Thoracic aorta (tissue), 2 donors: ENCODE data around the gene ACOT7. TPM values are rescaled to one million over a fixed set of nuclear protein-coding genes. Genes with fewer than 3 reads are reported as not detected.
"Not testable (repeated sequence)": the region's sequence is repeated elsewhere in the genome, so short reads cannot be mapped to it uniquely, and the experiment has no call there.

ENCODE experiments used
- ATAC-seq: fragments of 150-250 bp; one replicate; pipeline ENCODE4 v1.8.0; 2017; ENCODE audit warnings: low read depth; ENCODE audit not compliant: insufficient number of reproducible peaks, low FRiP score
- DNase-seq: peaks from one replicate; pipeline ENCODE4 v3.0.0-alpha.2; 2020; ENCODE audit warnings: low spot score
- H3K27ac ChIP-seq, 2 donors: fragments of 200-600 bp; sonication (generic); 1 replicate in 1 of 2; 2 replicates in 1 of 2; pipeline ENCODE4 v1.5.1; 2016; ENCODE audit warnings: mild to moderate bottlenecking in 2 of 2, moderate library complexity in 2 of 2
- H3K27me3 ChIP-seq: fragments of 200-600 bp; sonication (generic); replicated peaks from 2 replicates; pipeline ENCODE4 v1.6.0; 2016; ENCODE audit warnings: mild to moderate bottlenecking; ENCODE audit not compliant: insufficient read depth
- H3K36me3 ChIP-seq: fragments of 200-600 bp; sonication (generic); one replicate; pipeline ENCODE4 v1.5.1; 2016
- H3K4me1 ChIP-seq, 2 donors: fragments of 200-600 bp; sonication (generic); 1 replicate in 1 of 2; 2 replicates in 1 of 2; pipeline versions ENCODE4 v1.5.1 to v1.6.0; 2016; ENCODE audit warnings: low read depth in 2 of 2, mild to moderate bottlenecking in 1 of 2; ENCODE audit not compliant: control insufficient read depth in 1 of 2
- H3K4me3 ChIP-seq: fragments of 200-600 bp; sonication (generic); 2 replicates; pipeline ENCODE4 v1.5.1; 2016; ENCODE audit warnings: mild to moderate bottlenecking
- H3K9me3 ChIP-seq: fragments of 200-600 bp; sonication (generic); 2 replicates; pipeline ENCODE4 v1.5.1; 2016
- total RNA-seq, 2 donors: library from RNA; depleted of rRNA; stranded (reverse); fragments of >200 nt; gene quantifications; one replicate each; pipeline versions ENCODE4 v1.1.0 to v1.2.3, GENCODE V29; 2016
- TF ChIP-seq, protein P1 (sequence below): fragments of 200-600 bp; sonication (generic); IDR thresholded peaks from one replicate; pipeline ENCODE4 v1.5.1; 2019; ENCODE audit warnings: antibody characterized with exemption

Gene ACOT7
- total RNA-seq, 2 donors from 2014 or later = 23.7 to 33.0 TPM

DNA sequence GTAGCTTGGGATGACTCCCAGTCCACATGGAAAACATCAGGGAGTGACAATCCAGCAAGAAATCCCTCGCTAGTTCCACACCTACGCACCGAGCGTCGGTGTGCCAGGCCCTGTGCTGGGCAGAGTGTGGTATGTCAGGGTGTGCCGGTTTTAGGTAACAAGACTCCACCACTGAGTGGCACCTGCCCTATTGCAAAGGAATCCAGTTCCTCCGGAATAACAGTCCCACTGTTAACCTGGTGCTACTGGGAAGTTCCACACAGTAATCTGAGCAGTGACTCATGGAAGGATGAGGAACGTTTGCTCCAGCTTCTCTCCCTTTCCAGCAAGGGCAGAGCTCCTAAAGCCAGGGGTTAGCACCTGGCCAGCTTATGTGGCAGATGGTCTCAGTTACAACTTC, 173.3 kb downstream of the ACOT7 start:
- Histone ChIP-seq H3K9me3 (no peaks in the 10 kb centered on the region), H3K27ac (no peak overlapping the region), H3K36me3 (peaks cover 17% of the 10 kb centered on the region), H3K27me3 (no peaks in the 10 kb centered on the region), H3K4me3 (no peak overlapping the region), H3K4me1 (no peaks in the 10 kb centered on the region)
- ATAC-seq = no peak
- TF ChIP-seq, protein P1, sequence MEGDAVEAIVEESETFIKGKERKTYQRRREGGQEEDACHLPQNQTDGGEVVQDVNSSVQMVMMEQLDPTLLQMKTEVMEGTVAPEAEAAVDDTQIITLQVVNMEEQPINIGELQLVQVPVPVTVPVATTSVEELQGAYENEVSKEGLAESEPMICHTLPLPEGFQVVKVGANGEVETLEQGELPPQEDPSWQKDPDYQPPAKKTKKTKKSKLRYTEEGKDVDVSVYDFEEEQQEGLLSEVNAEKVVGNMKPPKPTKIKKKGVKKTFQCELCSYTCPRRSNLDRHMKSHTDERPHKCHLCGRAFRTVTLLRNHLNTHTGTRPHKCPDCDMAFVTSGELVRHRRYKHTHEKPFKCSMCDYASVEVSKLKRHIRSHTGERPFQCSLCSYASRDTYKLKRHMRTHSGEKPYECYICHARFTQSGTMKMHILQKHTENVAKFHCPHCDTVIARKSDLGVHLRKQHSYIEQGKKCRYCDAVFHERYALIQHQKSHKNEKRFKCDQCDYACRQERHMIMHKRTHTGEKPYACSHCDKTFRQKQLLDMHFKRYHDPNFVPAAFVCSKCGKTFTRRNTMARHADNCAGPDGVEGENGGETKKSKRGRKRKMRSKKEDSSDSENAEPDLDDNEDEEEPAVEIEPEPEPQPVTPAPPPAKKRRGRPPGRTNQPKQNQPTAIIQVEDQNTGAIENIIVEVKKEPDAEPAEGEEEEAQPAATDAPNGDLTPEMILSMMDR = no peak
- no peak for DNase-seq

DNA sequence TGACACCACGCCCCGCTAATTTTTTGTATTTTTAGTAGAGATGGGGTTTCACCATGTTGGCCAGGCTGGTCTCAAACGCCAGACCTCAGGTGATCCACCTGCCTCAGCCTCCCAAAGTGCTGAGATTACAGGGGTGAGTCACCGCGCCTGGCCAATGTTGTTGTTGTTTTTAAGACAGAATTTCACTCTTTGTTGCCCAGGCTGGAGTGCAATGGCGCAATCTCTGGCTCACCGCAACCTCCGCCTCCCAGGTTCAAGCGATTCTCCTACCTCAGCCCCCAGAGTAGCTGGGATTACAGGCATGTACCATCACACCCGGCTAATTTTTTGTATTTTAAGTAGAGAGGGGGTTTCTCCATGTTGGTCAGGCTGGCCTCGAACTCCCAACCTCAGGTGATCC, 173.9 kb downstream of the ACOT7 start:
- H3K4me3 ChIP-seq, H3K9me3 ChIP-seq, H3K27ac ChIP-seq, DNase-seq, H3K27me3 ChIP-seq, ATAC-seq, H3K4me1 ChIP-seq: not testable (repeated sequence)
- H3K36me3 ChIP-seq = peaks cover 12% of the 10 kb centered on the region

DNA sequence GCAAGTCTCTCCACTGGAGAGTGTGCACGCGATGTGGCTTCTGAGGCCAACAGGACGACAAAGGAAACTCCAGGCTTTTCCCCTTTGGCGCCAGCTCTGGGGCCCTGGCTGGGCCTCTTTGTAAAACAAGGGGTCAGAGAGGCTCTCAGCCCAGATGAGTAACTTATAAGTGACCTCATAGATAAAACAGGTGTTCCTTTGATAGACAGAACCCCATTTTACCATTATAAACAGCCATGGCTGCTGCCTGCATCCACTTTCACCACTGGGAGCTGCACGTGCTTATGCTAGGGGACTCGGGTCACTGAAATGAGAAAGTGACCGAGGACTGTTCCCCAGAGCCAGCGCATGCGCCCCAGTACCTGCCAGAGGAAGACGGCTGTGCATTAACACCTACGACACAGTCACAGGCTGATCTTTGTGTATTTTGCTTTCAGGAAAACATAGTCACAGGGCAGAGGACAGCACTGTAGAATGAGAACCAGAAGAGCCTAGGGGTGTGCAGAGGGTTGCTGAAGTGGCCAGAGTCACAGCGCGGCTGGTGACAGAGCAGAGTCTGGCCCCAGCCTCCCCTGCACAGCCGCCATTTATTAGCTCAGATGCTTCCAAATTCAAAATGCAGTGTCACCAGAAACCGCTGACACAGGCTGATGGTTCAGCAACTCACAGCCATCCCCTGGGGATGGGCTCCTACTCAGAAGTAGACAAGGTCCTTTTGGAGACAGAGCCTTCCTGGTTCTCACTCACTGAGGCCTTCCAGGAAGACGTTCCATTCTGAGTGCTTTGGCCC, 175.0 kb downstream of the ACOT7 start:
- no peaks in the 10 kb centered on the region for H3K9me3 ChIP-seq
- ATAC-seq = no peak
- peaks cover 6% of the 10 kb centered on the region for H3K36me3 ChIP-seq
- H3K4me1 ChIP-seq = no peaks in the 10 kb centered on the region
- no peak overlapping the region for H3K4me3 ChIP-seq
- no peak for DNase-seq
- no peak overlapping the region for H3K27ac ChIP-seq
- TF ChIP-seq, protein P1 = no peak
- H3K27me3 ChIP-seq = no peaks in the 10 kb centered on the region

Other genes with a start within 250 kb of the ACOT7 start
- 1 to 10 TPM; 1.1 to 3.2 TPM for gene CHD5, start 213.4 kb downstream of the ACOT7 start, total RNA-seq
- gene RPL22, start 194.2 kb downstream of the ACOT7 start, total RNA-seq = 100 to 1,000 TPM in 1 of 2 donors, 10 to 100 TPM in 1; 80.4 to 130 TPM
- 10 to 100 TPM; 30.5 to 50.1 TPM for gene RNF207, start 187.6 kb downstream of the ACOT7 start, total RNA-seq
- 10 to 100 TPM; 65.3 to 90.0 TPM for gene ICMT, start 157.8 kb downstream of the ACOT7 start, total RNA-seq
- gene HES3, start 149.6 kb downstream of the ACOT7 start, total RNA-seq = not detected
- 1 to 10 TPM; 4.6 to 4.7 TPM for gene GPR153, start 132.7 kb downstream of the ACOT7 start, total RNA-seq
- not detected for gene HES2, start 26.2 kb upstream of the ACOT7 start, total RNA-seq
- not detected for gene ESPN, start 31.0 kb upstream of the ACOT7 start, total RNA-seq
- gene TNFRSF25, start 72.4 kb upstream of the ACOT7 start, total RNA-seq = 10 to 100 TPM in 1 of 2 donors, 1 to 10 TPM in 1; 9.5 to 48.2 TPM
- 10 to 100 TPM; 23.4 to 32.9 TPM for gene PLEKHG5, start 97.9 kb upstream of the ACOT7 start, total RNA-seq
- gene NOL9, start 160.7 kb upstream of the ACOT7 start, total RNA-seq = 10 to 100 TPM; 15.3 to 38.9 TPM
- under 1 TPM in 1 of 2 donors, not detected in 1; 0.81 TPM for gene TAS1R1, start 161.5 kb upstream of the ACOT7 start, total RNA-seq
- 10 to 100 TPM; 20.7 to 28.9 TPM for gene ZBTB48, start 186.2 kb upstream of the ACOT7 start, total RNA-seq
- 100 to 1,000 TPM; 142 to 156 TPM for gene KLHL21, start 209.1 kb upstream of the ACOT7 start, total RNA-seq
- 10 to 100 TPM; 14.6 to 17.7 TPM for gene PHF13, start 220.0 kb upstream of the ACOT7 start, total RNA-seq
- gene THAP3, start 231.1 kb upstream of the ACOT7 start, total RNA-seq = 10 to 100 TPM; 14.1 to 18.7 TPM